ENCODE data around the gene PUS7L. TPM values are rescaled to one million over a fixed set of nuclear protein-coding genes. Genes with fewer than 3 reads are reported as not detected.

The PUS7L gene
- total and polyA plus RNA-seq, 2 of the 13 experiments (the other 11 are each of a cell fraction or from before 2014, with no cell fraction given) = 6.5 to 37.6 TPM

GRCh38 chr12:43758728-43759563, at the start of gene PUS7L, which contains the start of gene IRAK4 (continued):
- no peak for TF ChIP-seq ZSCAN5A (CRISPR knock-in tag; IDR thresholded peaks at IDR 0.05; ENCODE audit: borderline replicate concordance)
- TF ChIP-seq ZFP62 (CRISPR knock-in tag; IDR thresholded peaks at IDR 0.05) = no peak
- no peak for TF ChIP-seq PITX1 (CRISPR knock-in tag; IDR thresholded peaks at IDR 0.05)
- no peak; the same call in 1 of the 2 replicates for TF ChIP-seq ZNF225 (CRISPR knock-in tag; IDR thresholded peaks at IDR 0.05)
- TF ChIP-seq TAF15 (IDR thresholded peaks at IDR 0.05; ENCODE audit: low read depth, low read length, poor library complexity, severe bottlenecking) = no peak
- TF ChIP-seq TIGD3 (CRISPR knock-in tag; IDR thresholded peaks at IDR 0.05; ENCODE audit: borderline replicate concordance) = no peak
- TF ChIP-seq TMF1 (CRISPR knock-in tag; IDR thresholded peaks at IDR 0.05; ENCODE audit: low read depth) = no peak
- no peak for TF ChIP-seq ERF (CRISPR knock-in tag; IDR thresholded peaks at IDR 0.05)
- no peak for TF ChIP-seq ZSCAN25 (CRISPR knock-in tag; IDR thresholded peaks at IDR 0.05)
- TF ChIP-seq NPAS2 (CRISPR knock-in tag; IDR thresholded peaks at IDR 0.05; ENCODE audit: borderline replicate concordance) = no peak
- TF ChIP-seq PRMT3 (CRISPR knock-in tag; IDR thresholded peaks at IDR 0.05; ENCODE audit: borderline replicate concordance, low read depth) = 0 out of 2 replicates have a peak, but pooled peaks have one; percentile 27
- no peak; the same call in 1 of the 2 replicates for TF ChIP-seq HBP1 (CRISPR knock-in tag; IDR thresholded peaks at IDR 0.05; ENCODE audit: low read depth)
- TF ChIP-seq CSRNP2 (CRISPR knock-in tag; conservative IDR thresholded peaks at IDR 0.05; ENCODE audit: low read depth) = no peak
- no peak; the same call in 1 of the 2 replicates for TF ChIP-seq TFE3 (CRISPR knock-in tag; IDR thresholded peaks at IDR 0.05)
- TF ChIP-seq HOXA9 (CRISPR knock-in tag; IDR thresholded peaks at IDR 0.05; ENCODE audit: borderline replicate concordance) = no peak
- no peak for TF ChIP-seq MNT (IDR thresholded peaks at IDR 0.05)
- no peak for TF ChIP-seq PHF5A (CRISPR knock-in tag; IDR thresholded peaks at IDR 0.05; ENCODE audit: low read depth, unreplicated experiment)
- TF ChIP-seq PLRG1 (conservative IDR thresholded peaks at IDR 0.05) = no peak
- TF ChIP-seq ZNF841 (CRISPR knock-in tag; IDR thresholded peaks at IDR 0.05; ENCODE audit: borderline replicate concordance) = no peak
- TF ChIP-seq ZNF850 (CRISPR knock-in tag; conservative IDR thresholded peaks at IDR 0.05) = peak; percentile 39; the same call in 1 of the 2 replicates

Measured in HepG2 (cell line).